CD4-positive, alpha-beta memory T cell (primary cell): ENCODE results near the gene SLC6A6. TPM values are rescaled to one million over a fixed set of nuclear protein-coding genes. Genes with fewer than 3 reads are reported as not detected.

Source experiments
- CTCF ChIA-PET: fragments of 350-600 bp; sonication (Branson Sonifier 250); formaldehyde crosslinking; loops from one replicate; lab custom pipeline; 2021; ENCODE audit warnings: inconsistent platforms; ENCODE audit not compliant: partially characterized antibody; lab: Charles Lee
- POLR2A ChIA-PET: fragments of 350-600 bp; sonication (Branson Sonifier 250); formaldehyde crosslinking; loops from one replicate; lab custom pipeline; 2021; ENCODE audit not compliant: partially characterized antibody; lab: Charles Lee
- DNase-seq, 5 donors: peaks; one replicate each; pipeline versions ENCODE4 v3.0.0 to v3.0.0-alpha.2; 2020 to 2022; ENCODE audit warnings: mixed read lengths in 1 of 5
- H3K27ac ChIP-seq: one replicate; pipeline ENCODE4 v1.7.0; 2013; ENCODE audit warnings: low read depth, low read length
- H3K27me3 ChIP-seq: 2 replicates; pipeline ENCODE4 v1.7.0; 2013; ENCODE audit warnings: mild to moderate bottlenecking, low read length, moderate library complexity; ENCODE audit not compliant: insufficient read depth
- H3K36me3 ChIP-seq: 2 replicates; pipeline ENCODE4 v1.7.0; 2013; ENCODE audit warnings: mild to moderate bottlenecking, low read length, moderate library complexity; ENCODE audit not compliant: insufficient read depth
- H3K4me1 ChIP-seq: 2 replicates; pipeline ENCODE4 v1.7.0; 2013; ENCODE audit warnings: mild to moderate bottlenecking, low read length, moderate library complexity; ENCODE audit not compliant: insufficient read depth
- H3K4me3 ChIP-seq, 2 donors: one replicate each; pipeline ENCODE4 v1.7.0; 2013; ENCODE audit warnings: low read length in 2 of 2, mild to moderate bottlenecking in 1 of 2
- H3K9me3 ChIP-seq, 2 donors: one replicate each; pipeline ENCODE4 v1.7.0; 2013; ENCODE audit warnings: low read length in 2 of 2, control low read depth in 1 of 2; ENCODE audit not compliant: control insufficient read depth in 1 of 2
- H3K27ac Mint-ChIP-seq, 7 donors: one replicate each; pipeline ENCODE4 v1.8.0; 2020 to 2021; ENCODE audit warnings: mixed read lengths in 7 of 7, mild to moderate bottlenecking in 6 of 7, inconsistent platforms in 3 of 7, moderate library complexity in 3 of 7
- H3K27me3 Mint-ChIP-seq, 2 donors: one replicate each; pipeline ENCODE4 v1.8.0; 2020 to 2021; ENCODE audit warnings: mixed read lengths in 2 of 2
- H3K36me3 Mint-ChIP-seq, 2 donors: one replicate each; pipeline ENCODE4 v1.8.0; 2020 to 2021; ENCODE audit warnings: mixed read lengths in 2 of 2, inconsistent platforms in 1 of 2, mild to moderate bottlenecking in 1 of 2
- H3K4me1 Mint-ChIP-seq, 4 donors: one replicate each; pipeline ENCODE4 v1.8.0; 2020 to 2021; ENCODE audit warnings: mixed read lengths in 4 of 4, mild to moderate bottlenecking in 1 of 4
- H3K4me3 Mint-ChIP-seq, 8 donors: one replicate each; pipeline ENCODE4 v1.8.0; 2020 to 2021; ENCODE audit warnings: mixed read lengths in 8 of 8, mild to moderate bottlenecking in 7 of 8, moderate library complexity in 6 of 8, inconsistent platforms in 3 of 8
- H3K9me3 Mint-ChIP-seq, 8 donors: one replicate each; pipeline ENCODE4 v1.8.0; 2020 to 2021; ENCODE audit warnings: mixed read lengths in 8 of 8, mild to moderate bottlenecking in 5 of 8, inconsistent platforms in 3 of 8, moderate library complexity in 1 of 8
- intact Hi-C: fragments of 100-400 bp; cut with micrococcal nuclease; formaldehyde crosslinking; loops from one replicate; pipeline ENCODE4 v1.15.1; 2023
- polyA plus RNA-seq, 2 donors: library from polyadenylated mRNA; unstranded; fragments of 300-500 nt; fragmentation: Illumina TruSeq; gene quantifications; one replicate each; pipeline ENCODE4 v1.2.3, GENCODE V29; 2021
- total RNA-seq, 2 experiments: library from RNA; stranded (reverse); gene quantifications; one replicate each; pipeline ENCODE4 v1.2.3, GENCODE V29; 2021

Gene SLC6A6
- total and polyA plus RNA-seq, 4 experiments from 2014 or later = 3.8 to 51.8 (median 29.7) TPM

- Histone ChIP-seq H3K27me3 (no peaks in the 10 kb centered on the region), H3K36me3 (no peaks in the 10 kb centered on the region), H3K27ac (no peak overlapping the region), H3K4me3 (no peak overlapping the region), H3K9me3 (no peaks in the 10 kb centered on the region), H3K4me1 (peaks cover 21% of the 10 kb centered on the region)
- ChIA-PET CTCF (interaction anchor here (1.0 to 8.4 kb wide), 11 partner anchors 18 to 502 kb away, joined by 3 to 124 read pairs (median 5); no protein-coding TSS in a partner anchor), POLR2A (interaction anchor here (15.7 kb wide), 1 partner anchor 30 kb away, joined by 394 read pairs; no protein-coding TSS in a partner anchor)
- Mint-ChIP-seq H3K4me1 (peaks cover 14 to 41% (median 25%) of the 10 kb centered on the region in 4 donors), H3K27ac (peak overlapping the region in 6 of 7 donors; percentile 9 to 72 (median 52)), H3K27me3 (no peaks in the 10 kb centered on the region), H3K36me3 (peaks cover 0 to 8% of the 10 kb centered on the region in 2 donors), H3K9me3 (no peaks in the 10 kb centered on the region), H3K4me3 (no peak overlapping the region)
- intact Hi-C loops = no loop called here
- DNase-seq = no peak
These were observed 3.7 kb upstream of the SLC6A6 start for GRCh38 chr3:14398797-14399106.

GRCh38 chr3:14401692-14402303, 608 bp upstream of the SLC6A6 start:
- H3K9me3 Mint-ChIP-seq = no peaks in the 10 kb centered on the region
- Histone ChIP-seq H3K36me3 (no peaks in the 10 kb centered on the region), H3K4me1 (peaks cover 52% of the 10 kb centered on the region), H3K27ac (peak overlapping the region; percentile 34), H3K4me3 (peak overlapping the region in 1 of 2 donors; percentile 17), H3K27me3 (no peaks in the 10 kb centered on the region), H3K9me3 (no peaks in the 10 kb centered on the region)
- H3K4me1 Mint-ChIP-seq = peaks cover 33 to 70% (median 49%) of the 10 kb centered on the region in 4 donors
- no peaks in the 10 kb centered on the region for H3K27me3 Mint-ChIP-seq
- peak overlapping the region; percentile 95 to 99 (median 98) for H3K27ac Mint-ChIP-seq
- H3K36me3 Mint-ChIP-seq = peaks cover 0 to 20% of the 10 kb centered on the region in 2 donors
- ChIA-PET POLR2A (interaction anchor here (0.6 to 15.7 kb wide), 17 partner anchors 11 to 536 kb away, joined by 3 to 394 read pairs (median 9); partner anchors contain the start of genes CCDC174, CHCHD4, LSM3 and TMEM43), CTCF (interaction anchor here (0.7 to 8.4 kb wide), 19 partner anchors 14 to 744 kb away, joined by 3 to 124 read pairs (median 5); partner anchors contain the start of gene WNT7A)
- intact Hi-C loops = loop anchor here (1.0 to 2.0 kb wide), 10 partner anchors 25 to 697 kb away; partner anchors contain the start of genes CHCHD4, LSM3, NR2C2 and RBSN
- no peak for DNase-seq
- H3K4me3 Mint-ChIP-seq = peak overlapping the region; percentile 94 to 97 (median 96)

GRCh38 chr3:14403619-14404155, 1.3 kb downstream of the SLC6A6 start:
- Histone ChIP-seq H3K27me3 (no peaks in the 10 kb centered on the region), H3K4me3 (peak overlapping the region; percentile 62 to 100), H3K4me1 (peaks cover 44% of the 10 kb centered on the region), H3K36me3 (no peaks in the 10 kb centered on the region), H3K27ac (peak overlapping the region; percentile 83), H3K9me3 (no peaks in the 10 kb centered on the region)
- CTCF ChIA-PET = interaction anchor here (1.2 to 8.4 kb wide), 7 partner anchors 17 to 200 kb away, joined by 4 to 124 read pairs (median 8); no protein-coding TSS in a partner anchor
- no peaks in the 10 kb centered on the region for H3K9me3 Mint-ChIP-seq
- peaks cover 0 to 27% of the 10 kb centered on the region in 2 donors for H3K36me3 Mint-ChIP-seq
- H3K4me1 Mint-ChIP-seq = peaks cover 30 to 64% (median 44%) of the 10 kb centered on the region in 4 donors
- intact Hi-C loops = loop anchor here (2.0 kb wide), 2 partner anchors 279 to 695 kb away; partner anchors contain the start of genes CHCHD4, RBSN and TMEM43
- DNase-seq = no peak
- H3K4me3 Mint-ChIP-seq = peak overlapping the region; percentile 95 to 100 (median 97)
- H3K27ac Mint-ChIP-seq = peak overlapping the region; percentile 48 to 100 (median 98)
- POLR2A ChIA-PET = interaction anchor here (0.6 to 15.7 kb wide), 5 partner anchors 25 to 1392 kb away, joined by 3 to 394 read pairs (median 3); partner anchors contain the start of genes LSM3 and XPC
- no peaks in the 10 kb centered on the region for H3K27me3 Mint-ChIP-seq

DNA sequence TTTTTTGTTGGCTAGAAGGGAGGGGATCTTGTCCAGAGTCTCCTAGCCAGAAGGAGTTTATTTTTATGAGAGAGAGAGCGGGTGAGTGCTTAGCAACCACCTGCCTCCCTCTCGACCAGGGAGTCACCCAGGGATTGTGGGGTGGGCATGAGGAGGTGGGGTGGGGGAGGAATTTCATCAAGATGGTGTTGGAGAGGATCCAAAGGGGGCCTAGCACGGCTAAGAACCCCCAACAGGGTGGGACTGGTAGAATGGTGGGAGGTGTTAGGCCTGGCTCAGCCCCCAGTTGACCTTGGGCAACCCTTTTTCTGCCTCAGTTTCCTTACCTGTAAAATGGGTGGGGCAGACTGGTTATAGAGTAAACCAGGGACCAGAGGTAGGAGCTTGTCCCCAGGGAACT, 1.8 kb downstream of the SLC6A6 start:
- Histone ChIP-seq H3K4me3 (peak overlapping the region; percentile 62 to 100), H3K36me3 (no peaks in the 10 kb centered on the region), H3K27me3 (no peaks in the 10 kb centered on the region), H3K9me3 (no peaks in the 10 kb centered on the region), H3K27ac (no peak overlapping the region), H3K4me1 (peaks cover 46% of the 10 kb centered on the region)
- Mint-ChIP-seq H3K4me1 (peaks cover 30 to 61% (median 46%) of the 10 kb centered on the region in 4 donors), H3K27ac (peak overlapping the region in 6 of 7 donors; percentile 53 to 99 (median 70)), H3K9me3 (no peaks in the 10 kb centered on the region), H3K4me3 (peak overlapping the region; percentile 95 to 100 (median 97)), H3K27me3 (no peaks in the 10 kb centered on the region), H3K36me3 (peaks cover 0 to 27% of the 10 kb centered on the region in 2 donors)
- POLR2A ChIA-PET = interaction anchor here (0.6 to 15.7 kb wide), 4 partner anchors 24 to 1392 kb away, joined by 3 to 394 read pairs (median 3); partner anchors contain the start of genes LSM3 and XPC
- DNase-seq = no peak
- CTCF ChIA-PET = interaction anchor here (1.2 to 8.4 kb wide), 5 partner anchors 16 to 63 kb away, joined by 4 to 124 read pairs (median 8); no protein-coding TSS in a partner anchor
- intact Hi-C loops = no loop called here

- no peaks in the 10 kb centered on the region for H3K9me3 ChIP-seq
- H3K4me3 ChIP-seq = peak overlapping the region; percentile 62 to 100
- H3K27ac Mint-ChIP-seq = peak overlapping the region in 6 of 7 donors; percentile 53 to 99 (median 70)
- no peak overlapping the region for H3K27ac ChIP-seq
- ChIA-PET POLR2A (interaction anchor here (0.9 to 15.7 kb wide), 2 partner anchors 24 to 1393 kb away, joined by 3 to 394 read pairs; no protein-coding TSS in a partner anchor), CTCF (interaction anchor here (1.2 to 8.4 kb wide), 5 partner anchors 16 to 62 kb away, joined by 4 to 124 read pairs (median 8); no protein-coding TSS in a partner anchor)
- H3K4me1 Mint-ChIP-seq = peaks cover 30 to 61% (median 50%) of the 10 kb centered on the region in 4 donors
- H3K4me1 ChIP-seq = peaks cover 52% of the 10 kb centered on the region
- no peaks in the 10 kb centered on the region for H3K36me3 ChIP-seq
- H3K4me3 Mint-ChIP-seq = peak overlapping the region; percentile 95 to 100 (median 97)
- intact Hi-C loops = no loop called here
- no peaks in the 10 kb centered on the region for H3K27me3 Mint-ChIP-seq
- no peak for DNase-seq
- peaks cover 0 to 32% of the 10 kb centered on the region in 2 donors for H3K36me3 Mint-ChIP-seq
- no peaks in the 10 kb centered on the region for H3K27me3 ChIP-seq
- H3K9me3 Mint-ChIP-seq = no peaks in the 10 kb centered on the region
These were observed 2.4 kb downstream of the SLC6A6 start for GRCh38 chr3:14404631-14405359.

DNA sequence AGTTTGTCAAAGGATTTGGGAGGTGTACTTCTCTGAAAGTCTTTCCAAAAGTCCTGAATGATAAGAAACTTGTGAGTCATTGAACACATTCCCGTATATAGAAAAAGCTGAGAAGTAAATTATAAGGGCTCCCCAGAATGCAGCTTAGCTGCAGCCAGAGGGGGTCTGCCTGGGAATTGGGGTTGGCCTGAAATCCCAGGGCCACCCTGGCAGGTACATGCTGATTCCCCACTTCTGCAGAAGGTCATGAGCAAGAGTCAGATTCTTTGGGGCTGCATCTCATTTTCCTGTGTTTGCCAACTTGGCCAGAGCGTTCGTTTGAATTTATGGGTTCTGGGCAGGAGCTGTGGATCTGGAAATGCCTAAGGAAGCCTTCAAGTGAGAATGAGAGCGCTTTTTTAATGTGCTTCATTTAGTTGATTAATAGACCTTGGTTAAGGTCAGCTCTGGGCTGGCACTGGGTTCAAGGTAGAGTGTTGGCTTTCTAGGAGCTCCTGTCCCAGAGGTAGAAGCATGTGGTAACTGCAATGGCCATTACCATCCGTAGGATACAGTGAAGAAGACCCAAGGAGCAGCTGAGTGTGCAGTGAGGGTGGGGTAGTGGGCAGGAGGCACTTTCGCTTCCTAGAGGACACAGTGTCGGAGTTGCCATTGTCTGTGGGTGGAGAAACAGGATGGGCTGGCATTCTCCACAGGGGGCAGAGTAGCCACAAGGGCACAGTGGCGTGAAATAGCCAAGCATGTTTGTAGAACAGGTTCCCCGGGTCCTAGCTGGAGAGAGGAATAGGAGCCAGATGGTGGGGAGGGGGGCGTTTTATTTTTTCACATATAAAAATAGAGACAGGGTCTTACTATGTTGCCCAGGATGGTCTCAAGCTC, 3.2 kb downstream of the SLC6A6 start:
- Histone ChIP-seq H3K9me3 (no peaks in the 10 kb centered on the region), H3K36me3 (peaks cover 5% of the 10 kb centered on the region), H3K27me3 (no peaks in the 10 kb centered on the region), H3K4me3 (no peak overlapping the region), H3K4me1 (peaks cover 59% of the 10 kb centered on the region), H3K27ac (no peak overlapping the region)
- CTCF ChIA-PET = interaction anchor here (2.1 to 8.4 kb wide), 3 partner anchors 28 to 62 kb away, joined by 8 to 124 read pairs (median 14); no protein-coding TSS in a partner anchor
- POLR2A ChIA-PET = interaction anchor here (15.7 kb wide), 1 partner anchor 23 kb away, joined by 394 read pairs; no protein-coding TSS in a partner anchor
- H3K36me3 Mint-ChIP-seq = peaks cover 5 to 32% of the 10 kb centered on the region in 2 donors
- intact Hi-C loops = no loop called here
- H3K4me3 Mint-ChIP-seq = peak overlapping the region in 7 of 8 donors; percentile 14 to 100 (median 37)
- H3K4me1 Mint-ChIP-seq = peaks cover 30 to 66% (median 54%) of the 10 kb centered on the region in 4 donors
- H3K27ac Mint-ChIP-seq = peak overlapping the region; percentile 28 to 81 (median 61)
- DNase-seq = no peak
- H3K27me3 Mint-ChIP-seq = no peaks in the 10 kb centered on the region
- H3K9me3 Mint-ChIP-seq = no peaks in the 10 kb centered on the region
